HPDE6-E6E7 (cell line): ENCODE results near the gene GP9.
"Not testable (repeated sequence)": the region's sequence is repeated elsewhere in the genome, so short reads cannot be mapped to it uniquely, and the experiment has no call there.

ENCODE experiments used
- DNase-seq: peaks from one replicate; pipeline ENCODE4 v3.0.0; 2011; ENCODE audit warnings: missing footprints; ENCODE audit errors: extremely low spot score

The GP9 gene

GRCh38 chr3:129050556-129051295 is 9.9 kb upstream of the GP9 start:
- DNase-seq: no peak

GRCh38 chr3:129051871-129052340 is 8.7 kb upstream of the GP9 start:
- no peak for DNase-seq

DNA sequence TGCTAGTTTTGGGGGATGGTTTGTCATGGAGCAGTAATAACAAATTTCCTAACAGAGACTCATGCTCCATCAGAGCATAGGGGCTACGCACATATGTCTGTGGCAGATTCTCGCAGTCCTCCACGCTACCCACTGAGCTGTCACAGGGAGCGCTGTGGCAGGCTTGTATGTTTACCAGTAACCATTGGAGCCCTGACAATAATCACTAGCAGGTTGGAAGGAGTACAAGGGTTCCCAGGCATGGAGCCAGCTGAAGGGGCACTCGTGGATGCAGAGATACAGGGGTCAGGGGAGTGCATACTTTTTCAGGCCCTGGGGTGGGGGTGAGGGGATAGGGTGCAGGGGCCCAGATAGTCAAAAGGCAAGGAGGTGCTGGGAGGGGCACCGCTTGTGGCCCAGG is 7.9 kb upstream of the GP9 start:
- DNase-seq: no peak

DNA sequence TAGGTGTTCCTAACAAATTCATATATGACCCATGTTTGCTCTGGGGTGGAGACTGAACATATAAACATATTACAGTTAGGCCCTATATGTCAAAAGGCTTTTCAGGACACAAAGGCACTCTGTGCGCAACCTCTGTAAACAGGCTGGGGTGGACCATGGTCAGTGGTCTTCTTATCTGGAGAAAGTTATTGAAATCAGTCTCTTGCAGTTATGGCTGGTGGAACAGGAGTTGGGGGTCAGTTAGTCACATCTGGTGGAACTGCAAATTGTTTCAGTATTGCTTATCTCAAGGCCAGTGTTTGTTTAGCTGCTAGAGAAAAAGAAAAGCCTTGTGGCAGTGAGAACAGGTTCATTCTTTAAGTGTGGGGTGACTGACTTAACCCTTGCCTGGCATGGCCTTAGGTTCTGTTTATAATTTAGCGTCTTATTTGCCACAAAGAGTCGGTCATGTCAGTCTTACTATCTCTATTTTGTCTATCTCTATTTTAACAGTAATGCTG is 5.9 kb upstream of the GP9 start:
- no peak for DNase-seq

DNA sequence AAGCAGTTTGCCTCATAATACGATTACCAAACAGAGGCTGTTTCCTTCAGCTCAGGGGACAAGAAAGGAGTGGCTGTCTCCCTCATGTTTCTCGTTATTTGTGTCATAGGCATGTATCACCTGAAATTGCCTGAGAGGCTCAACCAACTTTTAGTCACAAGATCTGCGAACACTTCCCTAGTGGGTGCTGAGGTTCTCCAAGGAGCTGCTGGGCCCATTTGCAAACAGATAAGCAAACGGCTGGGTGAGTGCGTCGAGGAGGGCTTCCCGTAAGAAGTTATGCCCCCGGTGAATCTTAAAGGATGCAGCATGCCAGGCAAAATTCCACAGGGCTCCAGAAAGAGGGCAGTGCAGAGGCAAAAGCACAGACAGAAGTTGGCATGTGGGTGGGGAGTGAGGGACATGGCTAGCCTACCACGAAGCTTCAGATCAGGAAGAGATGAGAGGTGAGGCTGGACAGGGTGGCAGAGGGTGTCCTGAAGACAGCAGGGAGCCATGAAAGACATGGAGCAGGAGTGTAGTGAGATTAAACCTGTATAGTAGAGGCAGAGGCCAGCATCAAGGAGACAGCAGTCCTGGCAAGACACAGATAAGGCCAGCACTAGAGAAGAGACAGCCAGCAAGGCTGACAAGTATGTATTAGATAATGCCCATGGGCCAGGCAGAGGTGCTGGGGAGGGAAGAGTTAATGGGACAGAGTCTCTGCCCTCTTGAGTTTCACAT is 4.0 kb upstream of the GP9 start:
- no peak for DNase-seq

DNA sequence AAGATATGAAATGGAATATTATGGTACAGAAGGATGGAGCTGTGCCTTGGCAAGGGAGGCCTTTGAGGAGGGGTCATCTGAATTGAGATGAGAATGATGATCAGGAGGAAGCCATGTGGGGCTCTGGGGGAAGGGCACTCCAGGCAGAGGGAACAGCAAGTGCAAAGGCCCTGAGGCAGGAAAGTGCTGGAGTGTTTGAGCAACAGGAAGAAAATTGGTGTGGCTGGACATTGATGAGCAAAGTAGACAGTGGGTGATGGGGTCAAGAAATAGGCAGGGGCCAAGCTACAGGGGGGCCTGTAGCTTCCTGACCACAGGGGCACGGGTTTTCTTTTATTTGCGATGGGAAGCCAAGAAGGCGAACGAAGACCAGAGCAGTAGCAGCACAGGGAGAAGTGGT is 3.3 kb upstream of the GP9 start:
- DNase-seq: no peak

GRCh38 chr3:129058441-129059200 is 2.0 kb upstream of the GP9 start:
- no peak for DNase-seq

DNA sequence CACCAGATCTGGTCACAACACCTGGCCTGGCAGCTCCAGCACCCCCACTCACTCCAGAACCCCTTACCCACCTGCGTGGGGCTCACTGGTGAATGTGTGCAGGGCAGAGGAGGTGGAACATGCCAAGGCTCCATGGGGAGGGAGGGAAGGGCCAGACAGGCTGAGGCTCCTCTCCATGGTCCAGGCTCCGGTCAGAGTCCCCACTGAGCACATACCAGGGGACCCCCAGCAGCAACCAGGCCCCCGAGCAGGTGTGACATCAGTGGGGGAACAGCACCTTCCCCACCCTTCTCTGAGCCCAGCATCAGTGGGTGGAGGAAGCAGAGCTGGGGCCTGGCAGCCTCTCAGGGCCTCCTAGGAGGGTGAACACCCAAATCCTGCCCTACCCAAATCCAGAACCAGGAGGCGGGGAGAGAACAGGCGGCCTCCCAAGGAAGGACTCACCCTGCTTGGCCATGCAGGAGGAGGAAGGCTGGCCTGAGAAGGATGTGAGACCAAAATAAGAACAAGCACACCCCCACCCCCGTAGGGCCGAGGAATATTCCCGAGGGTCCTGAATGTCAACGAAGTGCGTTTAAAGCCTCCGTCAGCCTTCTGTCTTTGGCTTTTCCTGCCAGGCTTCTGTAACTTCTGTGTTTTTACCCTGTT is 1.1 kb upstream of the GP9 start:
- DNase-seq: no peak

DNA sequence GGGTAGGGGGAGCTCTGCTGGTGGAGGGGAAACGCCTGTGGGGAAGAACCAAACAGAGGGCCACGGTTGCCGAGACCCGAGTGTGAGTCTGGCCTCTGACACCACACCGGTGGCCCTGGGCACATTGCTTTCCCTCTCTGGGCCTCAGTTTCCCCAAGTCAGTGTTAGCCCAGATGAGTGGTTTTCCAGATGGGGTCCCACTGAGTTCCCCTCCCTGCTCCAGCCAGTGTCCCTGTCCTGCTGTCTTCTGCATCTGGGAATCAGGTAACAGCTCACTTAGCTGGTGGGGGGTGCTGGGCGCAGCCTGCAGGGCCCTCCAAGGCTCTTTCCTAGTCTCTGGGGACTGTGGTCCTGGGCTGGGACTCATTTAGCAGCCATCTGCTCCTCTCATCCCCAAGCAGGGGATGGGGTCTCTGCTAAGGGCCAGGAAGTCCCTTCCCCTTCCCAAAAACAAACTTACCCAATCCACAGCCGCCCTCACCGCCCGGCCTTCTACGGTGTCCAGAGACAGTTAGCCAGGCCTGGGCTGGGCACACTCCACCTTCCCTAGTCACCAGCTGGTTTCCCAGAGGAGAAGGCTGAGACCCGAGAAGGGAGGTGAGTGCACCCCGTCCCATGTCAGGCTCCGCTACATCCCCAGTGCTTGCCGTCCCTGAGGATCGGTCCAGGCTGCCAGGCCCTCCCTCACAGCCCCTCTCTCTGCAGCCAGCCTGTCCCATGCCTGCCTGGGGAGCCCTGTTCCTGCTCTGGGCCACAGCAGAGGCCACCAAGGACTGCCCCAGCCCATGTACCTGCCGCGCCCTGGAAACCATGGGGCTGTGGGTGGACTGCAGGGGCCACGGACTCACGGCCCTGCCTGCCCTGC is 676 bp downstream of the GP9 start:
- no peak for DNase-seq

DNA sequence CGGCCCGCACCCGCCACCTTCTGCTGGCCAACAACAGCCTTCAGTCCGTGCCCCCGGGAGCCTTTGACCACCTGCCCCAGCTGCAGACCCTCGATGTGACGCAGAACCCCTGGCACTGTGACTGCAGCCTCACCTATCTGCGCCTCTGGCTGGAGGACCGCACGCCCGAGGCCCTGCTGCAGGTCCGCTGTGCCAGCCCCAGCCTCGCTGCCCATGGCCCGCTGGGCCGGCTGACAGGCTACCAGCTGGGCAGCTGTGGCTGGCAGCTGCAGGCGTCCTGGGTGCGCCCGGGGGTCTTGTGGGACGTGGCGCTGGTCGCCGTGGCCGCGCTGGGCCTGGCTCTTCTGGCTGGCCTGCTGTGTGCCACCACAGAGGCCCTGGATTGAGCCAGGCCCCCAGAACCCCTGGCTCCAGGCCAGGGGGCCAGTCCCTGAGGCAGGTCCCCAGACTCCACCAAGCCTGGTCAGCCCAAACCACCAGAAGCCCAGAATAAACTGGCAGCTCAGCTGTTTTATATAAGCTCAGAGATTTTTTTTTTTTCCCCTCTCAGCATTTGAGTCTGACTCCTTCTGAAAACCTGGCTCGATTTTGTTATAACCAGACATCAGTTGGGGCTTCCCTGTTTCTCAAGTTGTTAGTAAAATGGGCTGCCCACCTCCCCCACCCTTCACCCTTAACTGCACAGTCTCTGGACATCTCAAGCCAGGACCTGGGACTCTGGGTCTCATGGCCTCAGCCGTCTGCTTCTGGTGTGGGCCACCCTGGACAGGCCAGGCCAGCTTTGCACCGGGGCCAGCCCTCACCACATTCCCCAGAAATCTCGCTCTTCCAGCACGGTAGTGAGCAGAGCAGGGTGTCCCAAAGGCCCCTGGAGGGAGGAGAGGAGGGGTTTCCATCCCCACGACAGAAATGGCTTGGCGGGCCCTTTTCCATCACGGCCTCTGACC is 1.6 kb downstream of the GP9 start:
- no peak for DNase-seq

DNA sequence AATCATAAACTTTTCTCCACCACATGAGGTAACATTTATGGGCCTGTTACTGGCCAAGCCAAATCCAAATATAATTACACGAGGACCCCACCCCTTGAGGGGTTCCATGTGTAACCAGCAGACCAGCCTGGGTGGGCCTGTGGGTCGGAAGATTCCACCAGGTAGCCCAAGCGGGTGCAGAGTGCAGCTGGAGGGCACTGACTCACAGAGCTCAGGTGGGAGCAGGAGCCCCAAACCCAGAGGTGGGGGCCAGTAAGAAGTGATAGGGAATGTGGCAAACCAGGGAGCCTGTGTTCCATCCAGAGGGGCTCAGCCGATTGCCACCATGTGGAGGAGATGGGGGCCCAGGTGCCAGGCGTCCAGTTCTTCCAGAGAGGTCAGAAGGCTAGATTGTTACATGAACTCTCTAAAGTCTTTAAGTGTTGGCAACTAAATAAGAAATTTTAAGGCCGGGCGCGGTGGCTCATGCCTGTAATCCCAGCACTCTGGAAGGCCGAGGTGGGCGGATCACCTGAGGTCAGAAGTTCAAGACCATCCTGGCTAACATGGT is 2.6 kb downstream of the GP9 start:
- no peak for DNase-seq

GRCh38 chr3:129063841-129064482 is 3.4 kb downstream of the GP9 start:
- no peak for DNase-seq

DNA sequence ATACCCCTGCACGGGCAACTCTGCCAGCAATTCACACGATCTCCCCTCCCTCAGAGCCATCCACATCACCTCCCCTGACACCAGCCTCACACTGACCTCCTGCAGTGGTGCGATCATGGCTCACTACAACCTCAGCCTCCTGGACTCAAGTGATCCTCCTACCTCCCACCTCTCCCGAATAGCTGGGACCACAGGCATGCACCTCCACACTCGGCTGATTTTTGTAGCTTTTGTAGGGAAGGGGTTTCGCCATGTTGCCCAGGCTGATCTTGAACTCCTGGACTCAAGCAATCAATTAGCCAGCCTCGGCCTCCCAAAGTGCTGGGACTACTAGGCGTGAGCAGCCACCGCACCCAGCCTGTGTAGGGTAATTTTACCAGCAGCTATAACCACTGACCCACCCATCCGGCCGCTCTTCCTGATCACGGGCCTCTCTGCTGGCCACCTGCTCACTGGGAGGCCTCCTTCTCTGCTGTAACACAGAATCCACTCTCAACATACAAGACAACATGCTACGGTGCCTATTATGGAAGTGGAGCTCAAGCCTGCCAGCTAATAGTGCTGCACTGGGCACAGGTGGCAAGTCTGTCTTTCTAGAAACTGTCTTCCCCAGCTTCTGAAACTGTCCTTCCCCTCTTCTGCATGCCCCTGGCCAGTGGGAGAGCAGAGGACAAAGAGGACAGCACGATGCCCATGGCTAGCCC is 4.6 kb downstream of the GP9 start:
- DNase-seq: no peak

DNA sequence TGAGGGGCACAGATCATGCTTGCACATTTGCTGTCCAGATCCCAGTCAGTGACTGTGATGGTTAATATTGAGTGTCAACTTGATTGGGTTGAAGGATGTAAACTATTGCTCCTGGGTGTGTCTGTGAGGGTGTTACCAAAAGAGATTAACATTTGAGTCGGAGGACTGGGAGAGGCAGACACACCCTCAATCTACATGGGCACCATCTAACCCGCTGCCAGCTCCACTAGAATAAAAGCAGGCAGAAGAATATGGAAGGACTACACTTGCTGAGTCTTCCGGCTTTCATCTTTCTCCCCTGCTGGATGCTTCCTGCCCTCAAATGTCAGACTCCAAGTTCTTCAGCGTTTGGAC is 5.1 kb downstream of the GP9 start:
- DNase-seq: no peak

DNA sequence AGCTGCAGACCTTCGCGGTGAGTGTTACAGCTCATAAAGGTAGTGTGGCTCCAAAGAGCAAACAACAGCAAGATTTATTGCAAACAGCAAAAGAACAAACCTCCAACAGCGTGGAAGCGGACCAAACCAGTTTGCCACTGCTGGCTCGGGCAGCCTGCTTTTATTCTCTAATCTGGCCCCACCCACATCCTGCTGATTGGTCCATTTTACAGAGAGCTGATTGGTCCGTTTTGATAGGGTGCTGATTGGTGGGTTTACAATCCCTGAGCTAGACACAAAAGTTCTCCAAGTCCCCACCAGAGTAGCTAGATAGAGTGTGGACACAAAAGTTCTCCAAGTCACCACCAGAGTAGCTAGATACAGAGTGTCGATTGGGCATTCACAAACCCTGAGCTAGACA is 7.1 kb downstream of the GP9 start:
- DNase-seq: not testable (repeated sequence)

DNA sequence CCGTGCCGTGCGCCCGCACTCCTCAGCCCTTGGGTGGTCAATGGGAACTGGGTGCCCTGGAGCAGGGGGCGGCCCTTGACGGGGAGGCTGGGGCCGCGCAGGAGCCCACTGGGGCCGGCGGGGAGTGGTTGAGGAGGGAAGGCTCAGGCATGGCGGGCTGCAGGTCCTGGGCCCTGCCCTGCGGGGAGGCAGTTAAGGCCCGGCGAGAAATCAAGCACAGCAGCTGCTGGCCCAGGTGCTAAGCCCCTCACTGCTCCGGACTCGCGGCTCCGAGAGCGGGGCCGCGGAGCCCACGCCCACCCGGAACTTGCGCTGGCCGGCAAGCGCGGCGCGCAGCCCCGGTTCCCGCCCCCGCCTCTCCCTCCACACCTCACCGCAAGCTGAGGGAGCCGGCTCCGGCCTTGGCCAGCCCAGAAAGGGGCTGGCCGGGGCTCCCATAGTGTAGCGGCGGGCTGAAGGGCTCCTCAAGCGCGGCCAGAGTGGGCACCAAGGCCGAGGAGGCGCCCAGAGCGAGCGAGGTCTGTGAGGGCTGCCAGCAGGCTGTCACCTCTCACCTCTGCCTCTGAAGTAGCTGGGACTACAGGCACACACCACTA is 7.8 kb downstream of the GP9 start:
- no peak for DNase-seq

- not testable (repeated sequence) for DNase-seq
Observed at GRCh38 chr3:129069313-129070085, 8.9 kb downstream of the GP9 start.
